Measurements from ENCODE around the gene STX18. TPM values are rescaled to one million over a fixed set of nuclear protein-coding genes. Genes with fewer than 3 reads are reported as not detected.

The STX18 gene
- total RNA-seq, 1 experiment from 2014 or later, result 18.5 TPM

DNA sequence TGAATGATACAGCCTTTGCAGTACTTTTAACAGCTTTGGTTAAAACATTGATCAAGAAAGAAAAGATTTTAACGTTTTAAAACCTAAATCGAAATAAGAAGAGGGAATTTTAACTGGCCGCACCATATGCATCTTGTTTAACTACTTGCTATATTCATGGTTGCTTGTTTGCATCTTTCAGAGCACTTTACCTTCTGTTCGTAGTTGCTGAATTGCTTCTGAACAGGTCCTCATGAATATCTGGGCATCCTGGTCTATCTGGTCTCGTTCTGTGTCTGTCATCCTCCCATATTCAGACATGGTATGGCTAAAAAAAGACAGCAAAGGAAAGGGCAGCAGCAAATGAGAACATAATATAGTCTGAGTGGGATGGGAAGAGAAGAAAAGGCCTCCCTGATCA, 82.7 kb downstream of the STX18 start:
- BruUV-seq (replicated peaks), result no TSS peak
- ChIA-PET POLR2A (no interaction called here), CTCF (no interaction called here), RAD21 (ENCODE audit: low non-redundant PET in 1 of 2, low total read pairs in 2 of 2, uncharacterized antibody in 2 of 2, unreplicated experiment in 2 of 2) (no interaction called here)
- Histone ChIP-seq H3K4me3 (replicated peaks in 1 of 2; ENCODE audit: low read depth in 1 of 2, low read length in 2 of 2) (no peak overlapping the region), H4K20me1 (ENCODE audit: insufficient read depth) (no peaks in the 10 kb centered on the region), H2AFZ (ENCODE audit: low read depth, low read length, poor library complexity, severe bottlenecking) (no peak overlapping the region), H3K9me2 (ENCODE audit: insufficient read depth) (no peaks in the 10 kb centered on the region), H3K36me3 (ENCODE audit: control insufficient read depth in 1 of 2, insufficient read depth in 2 of 2, low read length in 2 of 2) (peaks cover 3 to 11% of the 10 kb centered on the region in 2 experiments; a peak in 1 of 4 replicates), H3K4me2 (ENCODE audit: low read length) (no peak overlapping the region), H3K27me3 (ENCODE audit: insufficient read depth, low read length) (no peaks in the 10 kb centered on the region), H3K4me1 (ENCODE audit: control insufficient read depth in 1 of 2, insufficient read depth in 2 of 2, low read length in 2 of 2) (peaks cover 0 to 11% of the 10 kb centered on the region in 2 experiments; a peak in 1 of 4 replicates), H3K9me3 (ENCODE audit: control insufficient read depth in 1 of 2, insufficient read depth in 1 of 2, low read depth in 1 of 2, low read length in 2 of 2) (no peaks in the 10 kb centered on the region), H3K27ac (ENCODE audit: low read depth, low read length) (no peak overlapping the region), H3K79me2 (ENCODE audit: insufficient read depth, low read length) (no peaks in the 10 kb centered on the region), H3K9ac (ENCODE audit: low read length) (no peak overlapping the region)
- DNase-seq (ENCODE audit: low read depth, low spot score) (no peak), ATAC-seq (no peak)
- intact Hi-C loops (cut with micrococcal nuclease), result no loop called here
- no peak for TF ChIP-seq EGR1 (IDR thresholded peaks at IDR 0.05; ENCODE audit: low read depth)
- no peak for TF ChIP-seq SP1 (IDR thresholded peaks at IDR 0.05; ENCODE audit: low read depth)
- TF ChIP-seq CBX3 (IDR thresholded peaks at IDR 0.05; ENCODE audit: low read depth), result no peak
- no peak for TF ChIP-seq RAD21 (IDR thresholded peaks at IDR 0.05; ENCODE audit: low read depth)
- TF ChIP-seq POLR2AphosphoS5 (IDR thresholded peaks at IDR 0.05; ENCODE audit: low read depth, low read length), result no peak

GRCh38 chr4:4457803-4458553, 83.9 kb downstream of the STX18 start:
- H4K20me1 ChIP-seq (ENCODE audit: insufficient read depth), result no peaks in the 10 kb centered on the region
- BruUV-seq (replicated peaks), result no TSS peak

More at GRCh38 chr4:4457803-4458553, 83.9 kb downstream of the STX18 start:
- ChIA-PET CTCF (no interaction called here), RAD21 (ENCODE audit: low non-redundant PET in 1 of 2, low total read pairs in 2 of 2, uncharacterized antibody in 2 of 2, unreplicated experiment in 2 of 2) (no interaction called here), POLR2A (no interaction called here)
- Histone ChIP-seq H3K9me3 (ENCODE audit: control insufficient read depth in 1 of 2, insufficient read depth in 1 of 2, low read depth in 1 of 2, low read length in 2 of 2) (no peaks in the 10 kb centered on the region), H3K27ac (ENCODE audit: low read depth, low read length) (no peak overlapping the region), H3K4me1 (ENCODE audit: control insufficient read depth in 1 of 2, insufficient read depth in 2 of 2, low read length in 2 of 2) (peaks cover 0 to 11% of the 10 kb centered on the region in 2 experiments; a peak in 1 of 4 replicates), H3K4me2 (ENCODE audit: low read length) (no peak overlapping the region), H3K36me3 (ENCODE audit: control insufficient read depth in 1 of 2, insufficient read depth in 2 of 2, low read length in 2 of 2) (peaks cover 3 to 15% of the 10 kb centered on the region in 2 experiments; a peak in 1 of 4 replicates), H2AFZ (ENCODE audit: low read depth, low read length, poor library complexity, severe bottlenecking) (no peak overlapping the region), H3K79me2 (ENCODE audit: insufficient read depth, low read length) (no peaks in the 10 kb centered on the region), H3K4me3 (replicated peaks in 1 of 2; ENCODE audit: low read depth in 1 of 2, low read length in 2 of 2) (no peak overlapping the region), H3K9ac (ENCODE audit: low read length) (no peak overlapping the region), H3K9me2 (ENCODE audit: insufficient read depth) (no peaks in the 10 kb centered on the region), H3K27me3 (ENCODE audit: insufficient read depth, low read length) (no peaks in the 10 kb centered on the region)
- intact Hi-C loops (cut with micrococcal nuclease), result no loop called here
- no peak for ATAC-seq
- no peak for DNase-seq (ENCODE audit: low read depth, low spot score)
- TF ChIP-seq TCF7L2 (IDR thresholded peaks at IDR 0.05; ENCODE audit: borderline replicate concordance, extremely low read depth, insufficient read depth, insufficient read length), result no peak
- TF ChIP-seq ZFX (IDR thresholded peaks at IDR 0.05), result no peak
- TF ChIP-seq CEBPB (IDR thresholded peaks at IDR 0.05; ENCODE audit: low read depth), result no peak
